A673 (cell line): ENCODE measurements around the gene MED15. TPM values are rescaled to one million over a fixed set of nuclear protein-coding genes. Genes with fewer than 3 reads are reported as not detected.

Experiments used
- BruUV-seq: library from RNA; stranded (reverse); fragments of 400-500 nt; replicated peaks from 2 replicates; lab custom pipeline; 2021; lab: Mats Ljungman, UMichigan
- CTCF ChIA-PET: fragments of 300-600 bp; sonication (Branson Sonifier 250); formaldehyde crosslinking; loops from one replicate; lab custom pipeline; 2022; ENCODE audit warnings: antibody characterized with exemption; lab: Charles Lee
- POLR2A ChIA-PET: fragments of 300-600 bp; sonication (Branson Sonifier 250); formaldehyde crosslinking; loops from one replicate; lab custom pipeline; 2022; ENCODE audit warnings: antibody characterized with exemption; ENCODE audit not compliant: low non-redundant PET; lab: Charles Lee
- DNase-seq: peaks from one replicate; pipeline ENCODE4 v3.0.0-alpha.2; 2015; ENCODE audit warnings: low spot score
- H3K27ac ChIP-seq: fragments of 200-600 bp; sonication (generic); 2 replicates; pipeline ENCODE4 v1.5.1; 2016; ENCODE audit warnings: mixed run types, low read depth, mild to moderate bottlenecking, mixed read lengths, antibody characterized with exemption, low read length; ENCODE audit not compliant: poor library complexity, severe bottlenecking
- H3K27me3 ChIP-seq: fragments of 200-600 bp; sonication (generic); replicated peaks from 2 replicates; pipeline ENCODE4 v1.6.1; 2017; ENCODE audit warnings: mixed run types, low read depth, mild to moderate bottlenecking, mixed read lengths, antibody characterized with exemption, low read length; ENCODE audit not compliant: insufficient read depth, poor library complexity
- H3K36me3 ChIP-seq: fragments of 200-600 bp; sonication (generic); 2 replicates; pipeline ENCODE4 v1.6.1; 2016; ENCODE audit warnings: mixed run types, mild to moderate bottlenecking, mixed read lengths, antibody characterized with exemption, low read length; ENCODE audit not compliant: insufficient read depth, poor library complexity, severe bottlenecking
- H3K4me1 ChIP-seq: fragments of 200-600 bp; sonication (generic); 2 replicates; pipeline ENCODE4 v1.6.1; 2017; ENCODE audit warnings: mixed run types, mild to moderate bottlenecking, mixed read lengths, antibody characterized with exemption, low read length; ENCODE audit not compliant: insufficient read depth, poor library complexity, severe bottlenecking
- H3K4me3 ChIP-seq: fragments of 200-600 bp; sonication (generic); 2 replicates; pipeline ENCODE4 v1.5.1; 2016; ENCODE audit warnings: low read depth, mixed run types, mild to moderate bottlenecking, mixed read lengths, low read length; ENCODE audit not compliant: poor library complexity, severe bottlenecking
- H3K9me3 ChIP-seq: fragments of 200-600 bp; sonication (generic); 2 replicates; pipeline ENCODE4 v1.6.1; 2016; ENCODE audit warnings: mixed run types, low read depth, mild to moderate bottlenecking, mixed read lengths, antibody characterized with exemption, low read length; ENCODE audit not compliant: poor library complexity, severe bottlenecking
- EZH2 ChIP-seq: fragments of 200-600 bp; sonication (generic); IDR thresholded peaks from 2 replicates; pipeline ENCODE4 v1.6.1; 2017; ENCODE audit warnings: borderline replicate concordance, low read depth, mild to moderate bottlenecking, mixed read lengths, antibody characterized with exemption, low read length; ENCODE audit not compliant: poor library complexity, severe bottlenecking
- intact Hi-C: fragments of 100-400 bp; cut with micrococcal nuclease; formaldehyde crosslinking; loops from one replicate; pipeline ENCODE4 v1.10.0; 2022; ENCODE audit not compliant: unreplicated experiment
- total RNA-seq: library from RNA; stranded (reverse); gene quantifications from 2 replicates; pipeline ENCODE4 v1.2.3, GENCODE V29; 2021
- TF ChIP-seq, protein P1 (sequence below): fragments of 300-800, 200-600 bp; sonication (generic); conservative IDR thresholded peaks from 2 replicates; pipeline ENCODE4 v1.5.1; 2017; ENCODE audit warnings: low read depth, mild to moderate bottlenecking, antibody characterized with exemption, low read length, moderate library complexity, mixed read lengths

MED15 gene
- total RNA-seq, 1 experiment from 2014 or later: 96.2 TPM

DNA sequence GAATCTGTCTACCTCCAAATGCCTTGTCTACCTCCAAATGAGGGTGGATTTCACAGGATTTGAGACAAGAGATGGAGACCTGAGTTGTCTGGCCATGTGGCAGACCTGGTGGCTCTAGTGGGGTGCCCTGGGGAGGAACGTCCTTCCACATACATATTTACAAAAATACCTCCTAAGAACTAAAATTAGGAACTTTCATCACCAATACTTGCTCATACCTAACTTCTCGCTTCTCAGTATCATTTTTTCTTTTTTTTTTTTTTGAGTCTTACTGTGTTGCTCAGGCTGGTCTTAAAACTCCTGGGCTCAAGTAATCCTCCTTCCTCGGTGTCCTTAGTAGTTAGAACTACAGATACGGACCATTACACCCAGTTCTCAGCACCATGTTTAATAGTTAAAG is 117.9 kb downstream of the MED15 start:
- BruUV-seq: no TSS peak
- no peaks in the 10 kb centered on the region for H3K4me1 ChIP-seq
- no peak overlapping the region for H3K4me3 ChIP-seq
- TF ChIP-seq, protein P1, sequence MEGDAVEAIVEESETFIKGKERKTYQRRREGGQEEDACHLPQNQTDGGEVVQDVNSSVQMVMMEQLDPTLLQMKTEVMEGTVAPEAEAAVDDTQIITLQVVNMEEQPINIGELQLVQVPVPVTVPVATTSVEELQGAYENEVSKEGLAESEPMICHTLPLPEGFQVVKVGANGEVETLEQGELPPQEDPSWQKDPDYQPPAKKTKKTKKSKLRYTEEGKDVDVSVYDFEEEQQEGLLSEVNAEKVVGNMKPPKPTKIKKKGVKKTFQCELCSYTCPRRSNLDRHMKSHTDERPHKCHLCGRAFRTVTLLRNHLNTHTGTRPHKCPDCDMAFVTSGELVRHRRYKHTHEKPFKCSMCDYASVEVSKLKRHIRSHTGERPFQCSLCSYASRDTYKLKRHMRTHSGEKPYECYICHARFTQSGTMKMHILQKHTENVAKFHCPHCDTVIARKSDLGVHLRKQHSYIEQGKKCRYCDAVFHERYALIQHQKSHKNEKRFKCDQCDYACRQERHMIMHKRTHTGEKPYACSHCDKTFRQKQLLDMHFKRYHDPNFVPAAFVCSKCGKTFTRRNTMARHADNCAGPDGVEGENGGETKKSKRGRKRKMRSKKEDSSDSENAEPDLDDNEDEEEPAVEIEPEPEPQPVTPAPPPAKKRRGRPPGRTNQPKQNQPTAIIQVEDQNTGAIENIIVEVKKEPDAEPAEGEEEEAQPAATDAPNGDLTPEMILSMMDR: no peak
- no peak for TF ChIP-seq EZH2
- DNase-seq: no peak
- intact Hi-C loops: no loop called here
- ChIA-PET POLR2A (no interaction called here), CTCF (no interaction called here)
- H3K9me3 ChIP-seq: no peaks in the 10 kb centered on the region
- H3K27ac ChIP-seq: no peak overlapping the region
- no peaks in the 10 kb centered on the region for H3K27me3 ChIP-seq
- H3K36me3 ChIP-seq: no peaks in the 10 kb centered on the region

DNA sequence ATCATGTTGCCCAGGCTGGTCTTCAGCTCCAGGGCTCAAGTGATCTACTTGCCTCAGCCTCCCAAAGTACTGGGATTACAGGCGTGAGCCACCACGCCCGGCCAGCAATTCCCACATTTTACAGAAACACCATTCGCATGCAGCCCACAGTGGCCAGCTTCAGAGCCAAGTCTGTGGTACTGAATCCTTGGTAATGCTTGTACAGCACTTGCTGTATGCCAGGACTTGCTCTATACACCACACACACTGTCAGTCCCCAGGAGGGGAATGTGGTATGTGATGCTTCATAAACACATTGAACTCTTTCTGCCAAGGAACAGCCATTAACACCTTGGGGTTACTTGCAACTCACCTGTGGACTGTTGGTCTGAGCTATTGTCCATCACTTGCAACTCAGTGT is 119.4 kb downstream of the MED15 start:
- intact Hi-C loops: no loop called here
- Histone ChIP-seq H3K36me3 (no peaks in the 10 kb centered on the region), H3K27me3 (no peaks in the 10 kb centered on the region), H3K9me3 (no peaks in the 10 kb centered on the region), H3K4me3 (no peak overlapping the region), H3K4me1 (no peaks in the 10 kb centered on the region), H3K27ac (no peak overlapping the region)
- no TSS peak for BruUV-seq
- DNase-seq: no peak
- ChIA-PET CTCF (no interaction called here), POLR2A (no interaction called here)
- no peak for TF ChIP-seq EZH2
- TF ChIP-seq, protein P1: no peak

DNA sequence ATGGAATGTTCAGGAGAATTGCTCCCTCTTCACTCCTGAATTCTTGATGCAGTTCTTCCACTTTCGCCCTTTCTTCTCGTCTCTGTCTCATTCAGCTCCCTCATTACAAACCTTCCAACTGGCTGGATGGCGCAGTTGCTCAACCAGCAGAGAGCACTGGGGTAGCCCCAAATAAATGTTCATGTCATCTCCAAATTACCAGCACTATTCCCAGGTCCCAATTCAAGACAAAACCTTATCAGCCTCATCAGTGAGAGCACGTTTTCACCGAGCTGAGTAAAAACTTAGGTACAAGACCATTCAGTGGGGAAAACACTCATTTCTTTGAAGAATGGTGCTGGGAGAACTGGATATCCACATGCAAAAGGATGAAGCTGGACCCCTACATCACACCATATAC is 120.0 kb downstream of the MED15 start:
- Histone ChIP-seq H3K27ac (no peak overlapping the region), H3K9me3 (no peaks in the 10 kb centered on the region), H3K4me3 (no peak overlapping the region), H3K36me3 (no peaks in the 10 kb centered on the region), H3K4me1 (no peaks in the 10 kb centered on the region), H3K27me3 (no peaks in the 10 kb centered on the region)
- POLR2A ChIA-PET: no interaction called here
- no peak for DNase-seq
- BruUV-seq: no TSS peak
- intact Hi-C loops: no loop called here
- TF ChIP-seq, protein P1: no peak
- no peak for TF ChIP-seq EZH2
- CTCF ChIA-PET: no interaction called here
